CD4-positive, alpha-beta T cell (primary cell): ENCODE measurements around the gene MRPS35. TPM values are rescaled to one million over a fixed set of nuclear protein-coding genes. Genes with fewer than 3 reads are reported as not detected.

ENCODE experiments used
- ATAC-seq: fragments of 200-7000 bp; cut with Tn5 transposase; one replicate; pipeline ENCODE4 v1.10.0; 2022; ENCODE audit warnings: mild to moderate bottlenecking; ENCODE audit not compliant: poor library complexity
- CTCF ChIA-PET: fragments of 350-600 bp; sonication (Branson Sonifier 250); formaldehyde crosslinking; loops from one replicate; lab custom pipeline; 2021; ENCODE audit warnings: antibody characterized with exemption, inconsistent platforms; lab: Charles Lee
- POLR2A ChIA-PET: fragments of 350-600 bp; sonication (Branson Sonifier 250); formaldehyde crosslinking; loops from one replicate; lab custom pipeline; 2021; ENCODE audit warnings: antibody characterized with exemption, inconsistent platforms; lab: Charles Lee
- DNase-seq, 14 experiments: peaks; one replicate each; pipeline ENCODE4 v3.0.0-alpha.2; 2013 to 2020; ENCODE audit warnings: mixed read lengths in 2 of 14
- H3K27ac ChIP-seq, 2 donors: one replicate each; pipeline versions ENCODE4 v1.5.1 to v1.7.0; 2013; ENCODE audit warnings: low read length in 2 of 2, low read depth in 1 of 2, mild to moderate bottlenecking in 1 of 2
- H3K27me3 ChIP-seq, 2 experiments: 1 replicate in 1 of 2; 2 replicates in 1 of 2; pipeline versions ENCODE4 v1.6.1 to v1.7.0; 2013; ENCODE audit warnings: low read length in 2 of 2, control low read depth in 1 of 2, mild to moderate bottlenecking in 1 of 2, moderate library complexity in 1 of 2; ENCODE audit not compliant: insufficient read depth in 2 of 2, control insufficient read depth in 1 of 2
- H3K36me3 ChIP-seq: one replicate; pipeline ENCODE4 v1.6.1; 2013; ENCODE audit warnings: low read length, control low read depth; ENCODE audit not compliant: insufficient read depth
- H3K4me1 ChIP-seq: one replicate; pipeline ENCODE4 v1.6.1; 2013; ENCODE audit warnings: low read length, control low read depth; ENCODE audit not compliant: insufficient read depth
- H3K4me3 ChIP-seq: one replicate; pipeline ENCODE4 v1.5.1; 2013; ENCODE audit warnings: mild to moderate bottlenecking, low read length, moderate library complexity
- H3K9me3 ChIP-seq, 2 experiments: 1 replicate in 1 of 2; 2 replicates in 1 of 2; pipeline versions ENCODE4 v1.6.1 to v1.7.0; 2013; ENCODE audit warnings: low read length in 2 of 2, mild to moderate bottlenecking in 2 of 2, control low read depth in 1 of 2, moderate library complexity in 1 of 2; ENCODE audit not compliant: control insufficient read depth in 1 of 2, insufficient read depth in 1 of 2
- H3K27ac Mint-ChIP-seq: one replicate; pipeline ENCODE4 v1.8.0; 2020; ENCODE audit warnings: mixed read lengths
- H3K27me3 Mint-ChIP-seq: one replicate; pipeline ENCODE4 v1.8.0; 2021; ENCODE audit warnings: mixed read lengths
- H3K36me3 Mint-ChIP-seq: one replicate; pipeline ENCODE4 v1.8.0; 2021; ENCODE audit warnings: low read depth, mixed read lengths
- H3K4me1 Mint-ChIP-seq: one replicate; pipeline ENCODE4 v1.8.0; 2021; ENCODE audit warnings: low read depth, mixed read lengths
- H3K4me3 Mint-ChIP-seq: one replicate; pipeline ENCODE4 v1.8.0; 2020; ENCODE audit warnings: mild to moderate bottlenecking, mixed read lengths
- H3K9me3 Mint-ChIP-seq: one replicate; pipeline ENCODE4 v1.8.0; 2020; ENCODE audit warnings: mixed read lengths
- CTCF ChIP-seq: fragments of 200-600 bp; IDR thresholded peaks from one replicate; pipeline ENCODE4 v1.8.0; 2022; ENCODE audit warnings: antibody characterized with exemption, mild to moderate bottlenecking
- intact Hi-C, 2 experiments: fragments of 100-400 bp; cut with DNase I in 1 of 2; cut with micrococcal nuclease in 1 of 2; formaldehyde crosslinking; loops; one replicate each; pipeline versions ENCODE4 v1.15.1 to v1.9.0; 2023 to 2025; cut with DNase I, micrococcal nuclease
- total RNA-seq, 174 experiments: library from RNA in 2 of 174; stranded (reverse) in 2 of 174; gene quantifications; one replicate each; pipeline ENCODE4 v1.2.3 and lab custom pipeline; 2021 to 2026

Gene MRPS35
- total RNA-seq, 2 experiments from 2014 or later: 22.1 to 23.9 TPM

- H3K4me3 Mint-ChIP-seq: no peak overlapping the region
- intact Hi-C loops: no loop called here
These were observed 75.4 kb downstream of the MRPS35 start for GRCh38 chr12:27785882-27786570.

GRCh38 chr12:27787559-27787958 is 76.9 kb downstream of the MRPS35 start:
- Mint-ChIP-seq H3K27ac (no peak overlapping the region), H3K36me3 (peaks cover 30% of the 10 kb centered on the region), H3K4me3 (no peak overlapping the region), H3K4me1 (peaks cover 56% of the 10 kb centered on the region), H3K9me3 (no peaks in the 10 kb centered on the region), H3K27me3 (no peaks in the 10 kb centered on the region)
- no peak for DNase-seq
- Histone ChIP-seq H3K27ac (no peak overlapping the region), H3K27me3 (no peaks in the 10 kb centered on the region), H3K4me1 (peaks cover 6% of the 10 kb centered on the region), H3K36me3 (peaks cover 17% of the 10 kb centered on the region), H3K9me3 (no peaks in the 10 kb centered on the region), H3K4me3 (no peak overlapping the region)
- intact Hi-C loops: no loop called here
- ChIA-PET POLR2A (interaction anchor here (1.7 kb wide), 1 partner anchor 8 kb away, joined by 8 read pairs; the partner anchor contains the start of genes KLHL42 and MANSC4), CTCF (interaction anchor here (1.0 to 1.2 kb wide), 2 partner anchors 19 to 34 kb away, joined by 3 read pairs; no protein-coding TSS in a partner anchor)
- no peak for ATAC-seq
- no peak for TF ChIP-seq CTCF

More at GRCh38 chr12:27785882-27786570, 75.4 kb downstream of the MRPS35 start:
- H3K27ac Mint-ChIP-seq: no peak overlapping the region
- H3K4me1 Mint-ChIP-seq: peaks cover 71% of the 10 kb centered on the region
- TF ChIP-seq CTCF: no peak
- no peaks in the 10 kb centered on the region for H3K27me3 Mint-ChIP-seq
- ATAC-seq: no peak
- CTCF ChIA-PET: no interaction called here
- Histone ChIP-seq H3K4me1 (peaks cover 19% of the 10 kb centered on the region), H3K27me3 (no peaks in the 10 kb centered on the region), H3K9me3 (no peaks in the 10 kb centered on the region), H3K27ac (no peak overlapping the region), H3K36me3 (peaks cover 4% of the 10 kb centered on the region), H3K4me3 (no peak overlapping the region)
- H3K36me3 Mint-ChIP-seq: peaks cover 26% of the 10 kb centered on the region
- POLR2A ChIA-PET: no interaction called here
- no peaks in the 10 kb centered on the region for H3K9me3 Mint-ChIP-seq
- no peak for DNase-seq

GRCh38 chr12:27790179-27790578 is 79.5 kb downstream of the MRPS35 start:
- no peak overlapping the region for H3K4me3 Mint-ChIP-seq
- Histone ChIP-seq H3K9me3 (no peaks in the 10 kb centered on the region), H3K27ac (no peak overlapping the region), H3K4me3 (no peak overlapping the region), H3K27me3 (no peaks in the 10 kb centered on the region), H3K36me3 (peaks cover 24% of the 10 kb centered on the region), H3K4me1 (peaks cover 3% of the 10 kb centered on the region)
- no peaks in the 10 kb centered on the region for H3K9me3 Mint-ChIP-seq
- no peak for DNase-seq
- no peak for TF ChIP-seq CTCF
- H3K27me3 Mint-ChIP-seq: no peaks in the 10 kb centered on the region
- POLR2A ChIA-PET: interaction anchor here (0.6 kb wide), 1 partner anchor 32 kb away, joined by 3 read pairs; no protein-coding TSS in a partner anchor
- ATAC-seq: no peak
- H3K27ac Mint-ChIP-seq: no peak overlapping the region
- CTCF ChIA-PET: no interaction called here
- H3K36me3 Mint-ChIP-seq: peaks cover 52% of the 10 kb centered on the region
- H3K4me1 Mint-ChIP-seq: peaks cover 40% of the 10 kb centered on the region
- intact Hi-C loops: no loop called here
